Measurements from ENCODE around the gene NOSIP.
A peak's percentile ranks its signal among the peaks of the same experiment; 100 is the strongest.

NOSIP gene

GRCh38 chr19:49594993-49595818, 14.8 kb upstream of the NOSIP start:
- no peak for DNase-seq (ENCODE audit: low read depth)

- DNase-seq (ENCODE audit: low read depth) = no peak
These were observed 14.0 kb upstream of the NOSIP start for GRCh38 chr19:49594157-49594992.

- peak; percentile 85 for DNase-seq (ENCODE audit: low read depth)
These were observed 13.1 kb upstream of the NOSIP start for GRCh38 chr19:49593233-49594113.

GRCh38 chr19:49592486-49593232, 12.3 kb upstream of the NOSIP start:
- no peak for DNase-seq (ENCODE audit: low read depth)

GRCh38 chr19:49591731-49592485, 11.6 kb upstream of the NOSIP start:
- no peak for DNase-seq (ENCODE audit: low read depth)

GRCh38 chr19:49590971-49591730, 10.8 kb upstream of the NOSIP start, which contains the start of gene PRR12:
PRR12 (plus strand) TSS chr19:49591182; CDS start chr19:49591655, 473 bp downstream.
- DNase-seq (ENCODE audit: low read depth) = no peak

GRCh38 chr19:49590071-49590970, 10.0 kb upstream of the NOSIP start:
- peak; percentile 88 for DNase-seq (ENCODE audit: low read depth)

- no peak for DNase-seq (ENCODE audit: low read depth)
These were observed 9.1 kb upstream of the NOSIP start for GRCh38 chr19:49589502-49589905.

GRCh38 chr19:49588365-49589122, 8.2 kb upstream of the NOSIP start:
- DNase-seq (ENCODE audit: low read depth) = no peak

GRCh38 chr19:49587227-49587626, 6.9 kb upstream of the NOSIP start:
- DNase-seq (ENCODE audit: low read depth) = no peak

GRCh38 chr19:49585023-49585422, 4.7 kb upstream of the NOSIP start:
- no peak for DNase-seq (ENCODE audit: low read depth)

GRCh38 chr19:49583239-49583638, 2.9 kb upstream of the NOSIP start:
- DNase-seq (ENCODE audit: low read depth) = no peak

GRCh38 chr19:49581007-49581508, 702 bp upstream of the NOSIP start, which contains the start of gene PRRG2:
PRRG2 (plus strand) TSS chr19:49581316; CDS start chr19:49583220, 1,904 bp downstream.
- DNase-seq (ENCODE audit: low read depth) = no peak

GRCh38 chr19:49579947-49580263, 451 bp downstream of the NOSIP start:
- no peak for DNase-seq (ENCODE audit: low read depth)

GRCh38 chr19:49579193-49579592, 1.2 kb downstream of the NOSIP start:
- no peak for DNase-seq (ENCODE audit: low read depth)

GRCh38 chr19:49574206-49574755, 6.1 kb downstream of the NOSIP start:
- no peak for DNase-seq (ENCODE audit: low read depth)

- no peak for DNase-seq (ENCODE audit: low read depth)
These were observed 6.9 kb downstream of the NOSIP start for GRCh38 chr19:49573425-49573824.
